ENCODE measurements around the gene ACSS2. TPM values are rescaled to one million over a fixed set of nuclear protein-coding genes. Genes with fewer than 3 reads are reported as not detected.

ACSS2 gene
- total and polyA plus RNA-seq, 10 of the 15 experiments (the other 5 are each of a cell fraction or from before 2014, with no cell fraction given) = 2.8 to 37.2 (median 24.2) TPM

DNA sequence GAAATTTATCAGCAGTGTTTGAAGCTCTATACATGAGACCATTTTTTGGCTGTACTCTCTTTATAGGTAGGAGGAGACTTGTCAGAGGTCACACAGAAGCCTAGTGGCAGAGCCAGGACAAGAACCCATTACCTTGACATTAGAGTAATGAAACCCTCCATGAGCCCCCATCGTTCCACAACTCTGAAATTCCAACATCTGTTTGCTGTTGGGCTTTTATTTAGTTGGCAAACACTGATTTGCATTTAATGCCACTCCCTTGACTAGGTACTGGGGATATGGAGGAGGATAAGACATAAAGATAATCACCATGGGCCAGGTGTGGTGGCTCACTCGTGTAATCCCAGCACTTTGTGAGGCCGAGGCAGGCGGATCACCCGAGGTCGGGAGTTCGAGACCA is 77.5 kb downstream of the ACSS2 start:
- H3K9ac ChIP-seq (ENCODE audit: control insufficient read depth, insufficient read depth, low read length) = no peak overlapping the region
- H4K20me1 ChIP-seq (ENCODE audit: control insufficient read depth, insufficient read depth) = no peaks in the 10 kb centered on the region
- peaks cover 8% of the 10 kb centered on the region for H3K4me1 ChIP-seq (ENCODE audit: control insufficient read depth, insufficient read depth, low read length)
- no peaks in the 10 kb centered on the region for H3K27me3 ChIP-seq (replicated peaks in 1 of 2; ENCODE audit: control insufficient read depth in 2 of 2, insufficient read depth in 2 of 2, low read length in 1 of 2)
- intact Hi-C loops (cut with micrococcal nuclease; ENCODE audit: unreplicated experiment) (no loop called here), in situ Hi-C loops (cut with MboI) (no loop called here)
- H3K36me3 ChIP-seq (ENCODE audit: control insufficient read depth in 2 of 2, insufficient read depth in 2 of 2, low read length in 1 of 2) = no peaks in the 10 kb centered on the region; a peak in 1 of 4 replicates
- 100% methylated on average over 7 of the region's 7 CpGs for WGBS (ENCODE audit: insufficient coverage, insufficient replicate concordance, low lambda C conversion rate, missing lambda C conversion rate)
- H2AFZ ChIP-seq (ENCODE audit: control insufficient read depth, low read depth, low read length) = no peak overlapping the region
- 0 out of 2 replicates have a peak, but pooled peaks cover 2% of the 10 kb centered on the region for H3K79me2 ChIP-seq (ENCODE audit: control insufficient read depth, insufficient read depth, low read length)
- CTCF ChIA-PET = interaction anchor here (0.7 kb wide), 1 partner anchor 19 kb away, joined by 3 read pairs; no protein-coding TSS in a partner anchor
- H3K4me2 ChIP-seq (ENCODE audit: control insufficient read depth, insufficient read depth) = no peak overlapping the region
- H3K9me3 ChIP-seq (replicated peaks; ENCODE audit: control insufficient read depth, insufficient read depth, low read length) = no peaks in the 10 kb centered on the region
- no peak for TF ChIP-seq MEF2B (IDR thresholded peaks at IDR 0.05; ENCODE audit: partially characterized antibody, poor library complexity, severe bottlenecking)
- TF ChIP-seq ATF7 (IDR thresholded peaks at IDR 0.05; ENCODE audit: low read depth) = no peak
- no peak for TF ChIP-seq TAF1 (IDR thresholded peaks at IDR 0.05; ENCODE audit: borderline replicate concordance, low read depth, low read length)
- no peak for TF ChIP-seq SREBF2 (IDR thresholded peaks at IDR 0.05; ENCODE audit: low read length)
- no peak for TF ChIP-seq FOS (IDR thresholded peaks at IDR 0.05; ENCODE audit: borderline replicate concordance, extremely low read depth, insufficient read length)
- TF ChIP-seq EZH2 (IDR thresholded peaks at IDR 0.05; ENCODE audit: borderline replicate concordance, control insufficient read depth, low read depth, low read length) = no peak
- no peak for TF ChIP-seq BACH1 (IDR thresholded peaks at IDR 0.05; ENCODE audit: borderline replicate concordance)
- TF ChIP-seq JUND (IDR thresholded peaks at IDR 0.05; ENCODE audit: low read depth, low read length) = no peak
- TF ChIP-seq MXI1 (IDR thresholded peaks at IDR 0.05; ENCODE audit: low read depth, low read length) = no peak
- no peak overlapping the region for H3K4me3 ChIP-seq
- no peak for ATAC-seq
- no TSS peak for BruUV-seq (replicated peaks)
- no peak for FAIRE-seq
- DNase-seq (ENCODE audit: low read depth, low spot score) = no peak
- POLR2A ChIA-PET = no interaction called here
- SMC1A ChIA-PET (ENCODE audit: uncharacterized antibody, unreplicated experiment) = no interaction called here
- no peak overlapping the region for H3K27ac ChIP-seq (ENCODE audit: control insufficient read depth, insufficient read depth)
- RAD21 ChIA-PET (ENCODE audit: unreplicated experiment) = no interaction called here

Data from GM12878 (cell line).